Measurements from ENCODE around the gene VWCE. TPM values are rescaled to one million over a fixed set of nuclear protein-coding genes. Genes with fewer than 3 reads are reported as not detected.

VWCE gene
- total RNA-seq, 1 experiment from 2014 or later = 17.7 TPM

GRCh38 chr11:61342207-61342803 is 47.2 kb upstream of the VWCE start:
- ChIA-PET CTCF (no interaction called here), POLR2A (interaction anchor here (0.5 to 1.5 kb wide), 2 partner anchors 19 to 49 kb away, joined by 5 to 7 read pairs; partner anchors contain the start of genes CYB561A3 and TMEM138)
- no peak for DNase-seq
- intact Hi-C loops (cut with micrococcal nuclease; ENCODE audit: unreplicated experiment) = no loop called here
- Mint-ChIP-seq H3K27ac (ENCODE audit: unreplicated experiment) (no peak overlapping the region), H3K9me3 (ENCODE audit: unreplicated experiment) (no peaks in the 10 kb centered on the region), H3K36me3 (ENCODE audit: insufficient read depth, unreplicated experiment) (peaks cover 8% of the 10 kb centered on the region), H3K4me1 (ENCODE audit: low read depth, unreplicated experiment) (no peaks in the 10 kb centered on the region), H3K4me3 (ENCODE audit: unreplicated experiment) (no peak overlapping the region), H3K27me3 (ENCODE audit: insufficient read depth, unreplicated experiment) (no peaks in the 10 kb centered on the region)
- TF ChIP-seq CTCF (IDR thresholded peaks at IDR 0.05; ENCODE audit: insufficient read depth in 1 of 2, low read depth in 1 of 2, low read length in 1 of 2, severe bottlenecking in 1 of 2, unreplicated experiment in 1 of 2) = no peak
- no TSS peak for BruUV-seq (replicated peaks)
- Histone ChIP-seq H3K4me3 (ENCODE audit: low read depth, low read length) (no peak overlapping the region), H3K36me3 (ENCODE audit: control insufficient read depth, insufficient read depth, low read length) (no peaks in the 10 kb centered on the region; the same call in none of the 2 replicates), H3K27me3 (replicated peaks; ENCODE audit: control insufficient read depth, insufficient read depth, low read length) (no peaks in the 10 kb centered on the region), H3K9me3 (no peaks in the 10 kb centered on the region), H3K4me1 (no peaks in the 10 kb centered on the region)

GRCh38 chr11:61341706-61342105 is 46.6 kb upstream of the VWCE start:
- H3K36me3 Mint-ChIP-seq (ENCODE audit: insufficient read depth, unreplicated experiment) = peaks cover 8% of the 10 kb centered on the region
- H3K36me3 ChIP-seq (ENCODE audit: control insufficient read depth, insufficient read depth, low read length) = no peaks in the 10 kb centered on the region; the same call in none of the 2 replicates
- TF ChIP-seq CTCF (IDR thresholded peaks at IDR 0.05; ENCODE audit: insufficient read depth in 1 of 2, low read depth in 1 of 2, low read length in 1 of 2, severe bottlenecking in 1 of 2, unreplicated experiment in 1 of 2) = no peak
- no peaks in the 10 kb centered on the region for H3K9me3 Mint-ChIP-seq (ENCODE audit: unreplicated experiment)
- H3K4me3 ChIP-seq (ENCODE audit: low read depth, low read length) = no peak overlapping the region
- ChIA-PET CTCF (interaction anchor here (0.5 kb wide), 1 partner anchor 20 kb away, joined by 3 read pairs; the partner anchor contains the start of gene CYB561A3), POLR2A (interaction anchor here (0.5 to 1.5 kb wide), 2 partner anchors 20 to 49 kb away, joined by 5 to 7 read pairs; partner anchors contain the start of genes CYB561A3 and TMEM138)
- H3K27ac Mint-ChIP-seq (ENCODE audit: unreplicated experiment) = no peak overlapping the region
- intact Hi-C loops (cut with micrococcal nuclease; ENCODE audit: unreplicated experiment) = no loop called here
- no peaks in the 10 kb centered on the region for H3K27me3 ChIP-seq (replicated peaks; ENCODE audit: control insufficient read depth, insufficient read depth, low read length)
- H3K9me3 ChIP-seq = no peaks in the 10 kb centered on the region
- no peak overlapping the region for H3K4me3 Mint-ChIP-seq (ENCODE audit: unreplicated experiment)
- no peaks in the 10 kb centered on the region for H3K4me1 Mint-ChIP-seq (ENCODE audit: low read depth, unreplicated experiment)
- no peaks in the 10 kb centered on the region for H3K4me1 ChIP-seq
- no peaks in the 10 kb centered on the region for H3K27me3 Mint-ChIP-seq (ENCODE audit: insufficient read depth, unreplicated experiment)
- DNase-seq = no peak
- BruUV-seq (replicated peaks) = no TSS peak

- H3K4me3 ChIP-seq (ENCODE audit: low read depth, low read length) = no peak overlapping the region
- CTCF ChIA-PET = no interaction called here
- H3K9me3 ChIP-seq = no peaks in the 10 kb centered on the region
- Mint-ChIP-seq H3K4me1 (ENCODE audit: low read depth, unreplicated experiment) (no peaks in the 10 kb centered on the region), H3K9me3 (ENCODE audit: unreplicated experiment) (no peaks in the 10 kb centered on the region), H3K4me3 (ENCODE audit: unreplicated experiment) (no peak overlapping the region), H3K36me3 (ENCODE audit: insufficient read depth, unreplicated experiment) (peaks cover 8% of the 10 kb centered on the region), H3K27me3 (ENCODE audit: insufficient read depth, unreplicated experiment) (no peaks in the 10 kb centered on the region), H3K27ac (ENCODE audit: unreplicated experiment) (no peak overlapping the region)
- H3K36me3 ChIP-seq (ENCODE audit: control insufficient read depth, insufficient read depth, low read length) = no peaks in the 10 kb centered on the region; the same call in none of the 2 replicates
- POLR2A ChIA-PET = interaction anchor here (1.5 kb wide), 1 partner anchor 21 kb away, joined by 5 read pairs; the partner anchor contains the start of genes CYB561A3 and TMEM138
- DNase-seq = no peak
- peaks cover 6% of the 10 kb centered on the region; the same call in 1 of the 2 replicates for H3K4me1 ChIP-seq
- intact Hi-C loops (cut with micrococcal nuclease; ENCODE audit: unreplicated experiment) = no loop called here
- TF ChIP-seq CTCF (IDR thresholded peaks at IDR 0.05; ENCODE audit: insufficient read depth in 1 of 2, low read depth in 1 of 2, low read length in 1 of 2, severe bottlenecking in 1 of 2, unreplicated experiment in 1 of 2) = no peak
- BruUV-seq (replicated peaks) = no TSS peak
- no peaks in the 10 kb centered on the region for H3K27me3 ChIP-seq (replicated peaks; ENCODE audit: control insufficient read depth, insufficient read depth, low read length)
Measured at GRCh38 chr11:61340979-61341378, 45.9 kb upstream of the VWCE start.

Data from Caco-2 (cell line).